Stomach smooth muscle (tissue), 2 donors: ENCODE data around the gene NUP93.
"Not testable (repeated sequence)": the region's sequence is repeated elsewhere in the genome, so short reads cannot be mapped to it uniquely, and the experiment has no call there.

Source experiments
- H3K27ac ChIP-seq: one replicate; pipeline ENCODE4 v1.7.0; 2013; ENCODE audit warnings: mild to moderate bottlenecking, low read length, inconsistent platforms
- H3K27me3 ChIP-seq, 2 donors: one replicate each; pipeline ENCODE4 v1.7.0; 2013; ENCODE audit warnings: low read length in 2 of 2; ENCODE audit not compliant: insufficient read depth in 2 of 2, control insufficient read depth in 1 of 2
- H3K36me3 ChIP-seq, 2 donors: one replicate each; pipeline ENCODE4 v1.7.0; 2013; ENCODE audit warnings: low read length in 2 of 2; ENCODE audit not compliant: control insufficient read depth in 2 of 2, insufficient read depth in 2 of 2
- H3K4me1 ChIP-seq: one replicate; pipeline ENCODE4 v1.7.0; 2013; ENCODE audit warnings: low read length; ENCODE audit not compliant: control insufficient read depth, insufficient read depth
- H3K4me3 ChIP-seq, 2 donors: one replicate each; pipeline ENCODE4 v1.7.0; 2013; ENCODE audit warnings: low read length in 2 of 2
- H3K9ac ChIP-seq, 2 donors: one replicate each; pipeline ENCODE4 v1.7.0; 2013; ENCODE audit warnings: low read length in 2 of 2, mild to moderate bottlenecking in 1 of 2
- H3K9me3 ChIP-seq, 2 donors: one replicate each; pipeline ENCODE4 v1.7.0; 2013; ENCODE audit warnings: low read length in 2 of 2; ENCODE audit not compliant: control insufficient read depth in 2 of 2
- donor health status: healthy.
- donor health status: Pancreatic carcinoma.

NUP93 gene

DNA sequence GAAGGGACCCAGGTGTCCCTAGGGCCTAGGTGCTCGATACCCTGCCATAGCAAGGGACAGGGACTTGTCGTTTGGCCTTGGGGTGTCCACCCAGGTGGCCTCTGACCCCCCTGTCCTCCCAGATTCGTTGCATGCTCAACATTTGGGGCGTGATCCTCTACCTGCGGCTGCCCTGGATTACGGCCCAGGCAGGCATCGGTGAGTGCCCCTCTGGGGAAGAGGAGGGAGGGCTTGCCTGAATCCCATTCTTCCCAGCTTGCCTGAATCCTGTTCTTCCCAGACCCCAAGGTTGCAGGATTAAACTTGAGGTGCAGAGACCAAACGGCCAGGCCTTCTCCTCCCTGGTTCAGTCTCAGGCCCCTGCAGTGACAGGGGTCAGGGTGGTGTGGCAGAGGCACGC is 138.2 kb downstream of the NUP93 start:
- no peaks in the 10 kb centered on the region for H3K27me3 ChIP-seq
- no peak overlapping the region for H3K4me3 ChIP-seq
- H3K9ac ChIP-seq = no peak overlapping the region
- H3K4me1 ChIP-seq = peaks cover 5% of the 10 kb centered on the region
- H3K9me3 ChIP-seq = no peaks in the 10 kb centered on the region
- no peaks in the 10 kb centered on the region for H3K36me3 ChIP-seq
- no peak overlapping the region for H3K27ac ChIP-seq

DNA sequence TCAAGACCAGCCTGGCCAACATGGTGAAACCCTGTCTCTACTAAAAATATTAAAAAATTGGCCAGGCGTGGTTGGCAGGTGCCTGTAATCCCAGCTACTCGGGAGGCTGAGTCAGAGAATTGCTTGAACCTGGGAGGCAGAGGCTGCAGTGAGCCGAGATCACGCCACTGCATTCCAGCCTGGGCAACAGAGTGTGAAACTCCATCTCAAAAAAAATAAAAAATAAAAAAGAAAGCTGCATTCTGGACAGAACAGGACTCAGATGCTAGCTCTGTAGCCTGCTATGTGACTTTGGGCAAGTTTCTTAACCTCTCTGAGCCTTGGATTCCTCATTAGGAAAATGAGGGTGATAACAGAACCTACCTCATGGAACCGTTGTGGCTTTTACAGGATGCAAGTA is 138.8 kb downstream of the NUP93 start:
- H3K27ac ChIP-seq, H3K27me3 ChIP-seq, H3K4me3 ChIP-seq, H3K9ac ChIP-seq, H3K9me3 ChIP-seq, H3K4me1 ChIP-seq, H3K36me3 ChIP-seq: not testable (repeated sequence)

DNA sequence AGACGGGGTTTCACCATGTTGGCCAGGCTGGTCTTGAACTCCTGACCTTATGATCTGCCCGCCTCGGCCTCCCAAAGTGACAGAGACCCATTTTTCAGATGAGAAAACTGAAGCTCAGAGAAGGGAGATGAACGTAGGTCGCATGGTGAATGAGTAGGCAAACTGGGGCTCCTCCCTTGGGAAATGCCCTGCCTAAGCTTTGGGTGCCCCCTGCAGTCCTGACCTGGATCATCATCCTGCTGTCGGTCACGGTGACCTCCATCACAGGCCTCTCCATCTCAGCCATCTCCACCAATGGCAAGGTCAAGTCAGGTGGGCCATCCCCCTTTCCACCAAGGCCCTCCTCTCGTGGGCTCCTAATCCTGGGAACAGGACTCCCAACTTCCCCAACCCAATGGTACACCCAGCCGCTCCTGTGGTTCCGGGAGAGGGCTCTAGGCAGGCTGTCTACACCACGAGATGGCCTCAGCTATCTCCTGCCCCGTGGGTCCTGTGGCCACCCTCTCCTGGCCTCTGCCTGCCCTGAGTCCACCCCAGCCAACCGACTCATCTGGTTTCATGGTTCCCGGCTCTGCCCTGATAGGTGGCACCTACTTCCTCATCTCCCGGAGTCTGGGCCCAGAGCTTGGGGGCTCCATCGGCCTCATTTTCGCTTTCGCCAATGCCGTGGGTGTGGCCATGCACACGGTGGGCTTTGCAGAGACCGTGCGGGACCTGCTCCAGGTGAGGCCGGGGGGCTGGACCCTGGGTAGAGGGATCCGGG is 139.8 kb downstream of the NUP93 start:
- no peaks in the 10 kb centered on the region for H3K36me3 ChIP-seq
- no peak overlapping the region for H3K9ac ChIP-seq
- no peak overlapping the region for H3K27ac ChIP-seq

DNA sequence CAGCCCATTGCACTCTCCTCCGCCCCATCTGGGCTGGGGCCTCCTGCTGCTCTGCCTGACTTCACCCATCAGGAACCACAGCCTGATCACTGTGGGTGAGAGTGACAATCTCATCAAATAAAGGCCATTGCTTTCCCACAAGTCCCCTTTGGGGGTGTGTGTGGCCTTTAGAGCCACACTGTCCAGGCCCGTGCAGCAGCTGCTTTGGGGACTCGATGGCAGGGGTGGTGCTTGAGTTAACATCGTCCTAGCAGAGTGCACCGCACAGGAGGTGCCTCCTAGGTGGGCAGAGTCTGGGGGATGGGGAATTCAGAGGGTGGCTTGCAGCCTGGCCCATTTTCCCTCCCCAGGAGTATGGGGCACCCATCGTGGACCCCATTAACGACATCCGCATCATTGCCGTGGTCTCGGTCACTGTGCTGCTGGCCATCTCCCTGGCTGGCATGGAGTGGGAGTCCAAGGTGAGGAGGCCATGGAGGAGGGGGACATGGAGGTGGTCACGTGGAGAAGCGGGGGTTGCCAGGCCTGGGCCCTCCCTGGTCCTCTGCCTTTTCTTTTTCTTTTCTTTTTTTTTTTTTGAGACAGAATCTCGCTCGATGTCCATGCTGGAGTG is 140.5 kb downstream of the NUP93 start:
- Histone ChIP-seq H3K27ac (no peak overlapping the region), H3K4me1 (peaks cover 5% of the 10 kb centered on the region), H3K9me3 (no peaks in the 10 kb centered on the region), H3K9ac (no peak overlapping the region), H3K4me3 (no peak overlapping the region), H3K36me3 (no peaks in the 10 kb centered on the region), H3K27me3 (no peaks in the 10 kb centered on the region)

More for the DNA sequence above, 139.8 kb downstream of the NUP93 start:
- Histone ChIP-seq H3K4me3 (no peak overlapping the region), H3K27me3 (no peaks in the 10 kb centered on the region), H3K4me1 (peaks cover 5% of the 10 kb centered on the region), H3K9me3 (no peaks in the 10 kb centered on the region)

DNA sequence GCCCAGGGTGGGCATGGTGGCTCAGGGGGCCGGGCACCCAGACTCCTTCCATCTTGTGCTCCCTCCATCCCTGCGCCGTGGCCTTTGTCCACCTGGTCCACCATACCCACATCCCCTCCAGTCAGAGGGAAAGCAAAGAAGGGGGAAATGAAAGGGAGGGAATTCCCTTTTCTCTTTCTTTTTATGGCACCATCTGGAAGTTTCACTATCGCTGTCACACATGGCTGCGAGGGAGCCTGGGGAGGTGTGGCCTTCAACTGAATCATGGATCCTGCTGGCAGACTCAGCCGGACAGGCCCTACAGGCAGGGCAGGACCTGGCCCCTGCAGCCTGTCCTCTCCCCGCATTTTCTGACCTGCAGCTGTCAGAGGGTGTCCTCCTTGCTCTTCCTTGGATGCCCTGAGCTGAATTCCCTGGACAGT is 141.3 kb downstream of the NUP93 start:
- Histone ChIP-seq H3K4me3 (no peak overlapping the region), H3K9me3 (no peaks in the 10 kb centered on the region), H3K27me3 (no peaks in the 10 kb centered on the region), H3K9ac (no peak overlapping the region), H3K36me3 (no peaks in the 10 kb centered on the region), H3K4me1 (peaks cover 5% of the 10 kb centered on the region), H3K27ac (no peak overlapping the region)

DNA sequence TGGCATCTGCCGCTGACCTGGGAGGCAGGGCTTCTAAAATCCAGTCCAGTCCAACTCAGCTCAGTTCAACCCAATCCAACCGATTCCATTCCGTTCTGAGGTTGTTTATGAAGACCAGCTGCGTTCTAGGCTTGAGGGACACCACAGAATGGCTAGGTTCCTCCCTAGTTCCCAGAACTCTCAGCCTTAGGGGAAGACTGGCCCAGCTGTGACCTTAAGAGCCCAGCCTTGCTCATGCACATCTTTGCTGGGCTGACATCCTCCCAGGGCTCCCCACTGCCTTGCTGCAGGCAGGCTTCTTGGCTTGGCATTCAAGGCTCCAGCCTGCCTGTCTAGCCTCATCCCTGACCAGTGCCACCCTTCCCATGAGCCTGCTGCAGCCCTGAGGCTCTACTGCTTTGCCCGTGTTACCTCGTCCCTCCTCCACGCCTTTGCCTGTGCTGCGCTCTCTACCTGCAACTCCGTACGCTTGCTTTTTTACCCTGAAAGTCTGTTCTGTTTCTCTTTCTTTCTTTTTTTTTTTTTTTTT is 143.0 kb downstream of the NUP93 start:
- no peaks in the 10 kb centered on the region for H3K4me1 ChIP-seq
- no peaks in the 10 kb centered on the region for H3K9me3 ChIP-seq
- no peaks in the 10 kb centered on the region for H3K27me3 ChIP-seq
- H3K4me3 ChIP-seq = no peak overlapping the region
- no peak overlapping the region for H3K9ac ChIP-seq
- H3K36me3 ChIP-seq = no peaks in the 10 kb centered on the region
- no peak overlapping the region for H3K27ac ChIP-seq

DNA sequence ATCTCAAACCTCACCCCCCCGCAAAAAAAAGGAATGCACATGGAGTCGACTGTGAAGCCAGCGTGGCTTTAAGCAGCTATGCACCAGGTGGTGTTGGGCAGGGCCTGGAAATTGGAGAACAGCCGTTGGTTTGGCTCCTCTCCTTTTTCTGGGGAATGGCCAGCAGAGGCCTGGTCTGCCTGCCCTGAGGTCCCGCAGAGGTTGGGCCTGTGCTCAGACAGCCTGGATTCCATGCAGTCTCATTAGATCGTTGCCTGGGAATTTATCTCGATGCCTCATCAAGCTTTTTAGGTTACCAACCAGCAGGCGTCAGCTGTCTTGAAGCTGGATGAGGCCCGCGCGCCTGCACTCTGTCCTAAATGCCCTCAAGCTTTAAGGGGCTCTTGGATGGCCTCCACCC is 144.9 kb downstream of the NUP93 start:
- Histone ChIP-seq H3K27ac (no peak overlapping the region), H3K27me3 (no peaks in the 10 kb centered on the region), H3K36me3 (no peaks in the 10 kb centered on the region), H3K4me1 (no peaks in the 10 kb centered on the region), H3K9ac (no peak overlapping the region), H3K4me3 (no peak overlapping the region), H3K9me3 (no peaks in the 10 kb centered on the region)

DNA sequence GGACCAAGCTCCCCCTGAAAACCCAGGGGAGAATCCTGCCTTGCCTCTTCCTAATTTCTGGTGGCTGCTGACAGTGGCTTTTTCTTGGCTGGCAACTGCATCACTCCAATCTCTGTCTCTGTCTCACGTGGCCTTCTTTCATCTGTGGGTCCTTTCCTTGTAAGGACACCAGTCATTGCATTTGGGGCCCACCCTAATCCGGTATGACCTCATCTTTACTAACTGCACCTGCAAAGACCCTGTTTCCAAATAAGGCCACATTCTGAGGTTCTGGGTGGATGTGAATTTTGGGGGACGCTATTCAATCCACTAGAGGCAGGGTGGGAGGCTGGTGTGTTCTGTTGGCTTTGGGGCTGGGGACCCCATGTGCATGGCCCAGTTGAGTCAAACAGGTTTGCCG is 146.1 kb downstream of the NUP93 start:
- no peaks in the 10 kb centered on the region for H3K36me3 ChIP-seq
- no peak overlapping the region for H3K9ac ChIP-seq
- no peak overlapping the region for H3K27ac ChIP-seq
- H3K9me3 ChIP-seq = no peaks in the 10 kb centered on the region
- no peaks in the 10 kb centered on the region for H3K27me3 ChIP-seq
- H3K4me3 ChIP-seq = no peak overlapping the region
- no peaks in the 10 kb centered on the region for H3K4me1 ChIP-seq

DNA sequence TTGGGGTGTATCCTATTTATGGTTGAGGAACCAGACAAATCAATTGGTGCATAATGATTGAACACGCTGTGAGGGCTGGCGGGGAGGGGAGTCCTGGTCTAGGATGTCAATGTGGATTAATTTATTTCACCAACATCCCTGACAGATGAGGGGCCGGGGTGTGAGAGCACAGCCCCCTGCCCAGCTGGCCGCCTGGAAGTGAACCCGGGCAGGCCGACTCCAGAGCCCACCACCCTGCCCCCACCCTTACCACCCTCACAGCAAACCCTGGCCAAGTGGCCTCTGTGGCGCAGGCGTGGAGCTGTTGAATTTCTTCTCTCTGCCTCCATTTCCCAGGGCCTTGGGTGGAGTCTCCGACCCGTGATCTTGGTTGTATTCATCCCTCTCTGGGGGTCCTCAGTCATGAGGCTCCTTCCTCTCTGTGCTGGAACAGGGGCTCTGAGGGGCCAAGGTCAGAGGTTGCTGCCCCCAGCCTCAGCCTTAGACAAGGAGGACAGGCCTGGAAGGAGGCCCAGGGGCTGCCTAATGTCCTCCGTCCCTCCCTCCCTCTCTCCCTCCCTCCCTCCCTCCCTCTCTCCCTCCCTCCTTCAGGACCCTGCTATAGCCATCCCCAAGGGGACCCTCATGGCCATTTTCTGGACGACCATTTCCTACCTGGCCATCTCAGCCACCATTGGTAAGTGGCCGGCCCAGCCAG is 147.7 kb downstream of the NUP93 start:
- no peaks in the 10 kb centered on the region for H3K27me3 ChIP-seq
- H3K4me1 ChIP-seq = no peaks in the 10 kb centered on the region
- no peak overlapping the region for H3K27ac ChIP-seq
- H3K9ac ChIP-seq = no peak overlapping the region
- H3K9me3 ChIP-seq = no peaks in the 10 kb centered on the region
- no peak overlapping the region for H3K4me3 ChIP-seq
- H3K36me3 ChIP-seq = no peaks in the 10 kb centered on the region

DNA sequence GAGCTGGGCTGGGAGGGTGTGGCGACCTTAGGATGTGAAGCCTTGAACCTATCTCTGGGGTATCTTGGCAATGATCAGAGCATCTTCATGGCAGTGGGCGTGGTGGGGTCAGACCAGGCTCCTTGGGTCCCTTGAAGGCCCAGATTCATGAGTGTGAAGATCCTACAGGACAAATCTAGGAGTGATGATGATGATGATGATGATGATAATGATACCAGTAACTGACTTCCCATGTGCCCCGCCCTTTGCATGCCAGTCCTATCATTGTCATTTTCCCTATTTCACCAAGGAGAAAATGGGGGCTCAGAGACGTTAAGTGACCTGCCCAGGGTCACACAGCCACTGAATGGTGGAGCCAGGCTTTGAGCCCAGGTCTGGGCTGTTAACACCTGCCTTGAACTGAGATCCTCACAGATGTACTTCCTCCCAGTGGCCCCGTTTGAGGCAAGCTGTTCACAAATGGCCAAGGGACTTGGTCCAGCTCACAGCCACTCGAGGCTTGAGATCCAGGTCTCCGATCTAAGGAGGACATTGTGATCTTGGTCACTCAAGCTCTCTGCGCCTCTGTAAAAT is 148.4 kb downstream of the NUP93 start:
- no peaks in the 10 kb centered on the region for H3K27me3 ChIP-seq
- no peak overlapping the region for H3K4me3 ChIP-seq
- H3K36me3 ChIP-seq = no peaks in the 10 kb centered on the region
- H3K9me3 ChIP-seq = no peaks in the 10 kb centered on the region
- no peaks in the 10 kb centered on the region for H3K4me1 ChIP-seq
- H3K9ac ChIP-seq = no peak overlapping the region
- no peak overlapping the region for H3K27ac ChIP-seq
